Hepatocyte (in vitro differentiated cells): Measurements from ENCODE around the gene KIF7.

Experiments used
- CTCF ChIP-seq: fragments of 200-600 bp; sonication (generic); IDR thresholded peaks from 2 replicates; pipeline ENCODE4 v1.5.1; 2016; ENCODE audit warnings: antibody characterized with exemption, mild to moderate bottlenecking; ENCODE audit not compliant: poor library complexity
- EZH2 ChIP-seq: fragments of 200-600 bp; sonication (generic); IDR thresholded peaks from 2 replicates; pipeline ENCODE4 v1.6.1; 2016; ENCODE audit warnings: antibody characterized with exemption, mild to moderate bottlenecking, borderline replicate concordance

- TF ChIP-seq CTCF (no peak), EZH2 (no peak)
Observed at GRCh38 chr15:89611317-89611716, 44.0 kb downstream of the KIF7 start.
